Measurements from ENCODE around the gene PRR5L. TPM values are rescaled to one million over a fixed set of nuclear protein-coding genes. Genes with fewer than 3 reads are reported as not detected.

Gene PRR5L
- total and polyA plus RNA-seq, 2 experiments from 2014 or later: 3.1 to 7.5 TPM

- peak overlapping the region; percentile 64 for H3K27ac ChIP-seq
- peaks cover 7% of the 10 kb centered on the region for H3K4me1 ChIP-seq (ENCODE audit: insufficient read depth)
- DNase-seq (ENCODE audit: low spot score): no peak
- H4K20me1 ChIP-seq (ENCODE audit: insufficient read depth, poor library complexity, severe bottlenecking): no peaks in the 10 kb centered on the region
- no peaks in the 10 kb centered on the region for H3K36me3 ChIP-seq (replicated peaks; ENCODE audit: insufficient read depth, low read depth)
- H3K4me3 ChIP-seq: no peak overlapping the region
- 87% methylated on average over 11 of the region's 11 CpGs for WGBS (ENCODE audit: low lambda C conversion rate, missing lambda C conversion rate)
- H3K79me2 ChIP-seq: no peaks in the 10 kb centered on the region
- H3K27me3 ChIP-seq: no peaks in the 10 kb centered on the region
- H3K4me2 ChIP-seq: no peak overlapping the region
- H2AFZ ChIP-seq: no peak overlapping the region
- TF ChIP-seq CTCF (IDR thresholded peaks at IDR 0.05; ENCODE audit: poor library complexity) (no peak), EZH2phosphoT487 (IDR thresholded peaks at IDR 0.05; ENCODE audit: low read depth, severe bottlenecking, unreplicated experiment) (no peak), EZH2 (IDR thresholded peaks at IDR 0.05; ENCODE audit: borderline replicate concordance) (no peak)
- H3K9me3 ChIP-seq (ENCODE audit: low read depth): no peaks in the 10 kb centered on the region
- no peaks in the 10 kb centered on the region for H3K9me2 ChIP-seq (replicated peaks; ENCODE audit: insufficient read depth)
Observed at GRCh38 chr11:36402568-36403170, 106.6 kb downstream of the PRR5L start.

- Histone ChIP-seq H3K27ac (peak overlapping the region; percentile 64), H3K4me3 (no peak overlapping the region), H3K9me3 (ENCODE audit: low read depth) (no peaks in the 10 kb centered on the region), H3K4me2 (peak overlapping the region; percentile 30), H3K9me2 (replicated peaks; ENCODE audit: insufficient read depth) (no peaks in the 10 kb centered on the region), H2AFZ (no peak overlapping the region), H3K36me3 (replicated peaks; ENCODE audit: insufficient read depth, low read depth) (no peaks in the 10 kb centered on the region), H3K27me3 (no peaks in the 10 kb centered on the region), H3K79me2 (no peaks in the 10 kb centered on the region), H3K4me1 (ENCODE audit: insufficient read depth) (peaks cover 7% of the 10 kb centered on the region), H4K20me1 (ENCODE audit: insufficient read depth, poor library complexity, severe bottlenecking) (no peaks in the 10 kb centered on the region)
- peak; percentile 58 for DNase-seq (ENCODE audit: low spot score)
- 52% methylated on average over 1 of the region's 1 CpG for WGBS (ENCODE audit: low lambda C conversion rate, missing lambda C conversion rate)
- TF ChIP-seq CTCF (IDR thresholded peaks at IDR 0.05; ENCODE audit: poor library complexity) (no peak), EZH2 (IDR thresholded peaks at IDR 0.05; ENCODE audit: borderline replicate concordance) (no peak), EZH2phosphoT487 (IDR thresholded peaks at IDR 0.05; ENCODE audit: low read depth, severe bottlenecking, unreplicated experiment) (no peak)
Observed at GRCh38 chr11:36403661-36404060, 107.6 kb downstream of the PRR5L start.

DNA sequence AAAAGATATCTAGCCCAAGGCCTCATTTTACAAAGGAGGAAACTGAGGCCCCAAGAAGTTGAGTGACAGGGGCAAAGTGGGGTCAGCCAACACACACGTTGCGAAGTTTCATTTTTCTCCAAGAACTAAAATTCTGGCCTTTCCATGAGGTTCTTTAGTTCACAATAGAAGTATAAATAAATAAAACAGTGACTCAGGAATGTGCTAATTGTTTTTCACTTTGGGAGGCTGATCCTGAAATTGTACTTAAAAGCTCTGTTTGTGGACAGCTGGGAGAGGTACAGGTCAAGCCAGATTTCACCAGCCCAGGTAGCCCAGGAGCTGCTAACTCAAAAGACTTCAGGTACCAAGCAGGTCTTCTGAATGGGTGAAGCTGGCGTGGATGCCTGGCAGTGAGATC is 108.7 kb downstream of the PRR5L start:
- Histone ChIP-seq H3K27me3 (no peaks in the 10 kb centered on the region), H3K36me3 (replicated peaks; ENCODE audit: insufficient read depth, low read depth) (no peaks in the 10 kb centered on the region), H3K9me3 (ENCODE audit: low read depth) (no peaks in the 10 kb centered on the region), H3K4me1 (ENCODE audit: insufficient read depth) (peaks cover 7% of the 10 kb centered on the region), H3K79me2 (no peaks in the 10 kb centered on the region), H3K27ac (no peak overlapping the region), H2AFZ (no peak overlapping the region), H3K9me2 (replicated peaks; ENCODE audit: insufficient read depth) (no peaks in the 10 kb centered on the region), H3K4me3 (no peak overlapping the region), H3K4me2 (no peak overlapping the region), H4K20me1 (ENCODE audit: insufficient read depth, poor library complexity, severe bottlenecking) (no peaks in the 10 kb centered on the region)
- DNase-seq (ENCODE audit: low spot score): no peak
- TF ChIP-seq EZH2 (IDR thresholded peaks at IDR 0.05; ENCODE audit: borderline replicate concordance): no peak
- WGBS (ENCODE audit: low lambda C conversion rate, missing lambda C conversion rate): 77% methylated on average over 3 of the region's 3 CpGs

GRCh38 chr11:36405585-36406367 is 109.7 kb downstream of the PRR5L start:
- Histone ChIP-seq H3K27me3 (no peaks in the 10 kb centered on the region), H3K4me3 (no peak overlapping the region), H3K36me3 (replicated peaks; ENCODE audit: insufficient read depth, low read depth) (no peaks in the 10 kb centered on the region), H3K4me1 (ENCODE audit: insufficient read depth) (peaks cover 7% of the 10 kb centered on the region), H2AFZ (no peak overlapping the region), H3K4me2 (no peak overlapping the region), H3K27ac (no peak overlapping the region), H3K79me2 (no peaks in the 10 kb centered on the region), H3K9me3 (ENCODE audit: low read depth) (no peaks in the 10 kb centered on the region), H3K9me2 (replicated peaks; ENCODE audit: insufficient read depth) (no peaks in the 10 kb centered on the region), H4K20me1 (ENCODE audit: insufficient read depth, poor library complexity, severe bottlenecking) (no peaks in the 10 kb centered on the region)
- 82% methylated on average over 5 of the region's 5 CpGs for WGBS (ENCODE audit: low lambda C conversion rate, missing lambda C conversion rate)
- DNase-seq (ENCODE audit: low spot score): no peak
- TF ChIP-seq EZH2phosphoT487 (IDR thresholded peaks at IDR 0.05; ENCODE audit: low read depth, severe bottlenecking, unreplicated experiment): no peak
- TF ChIP-seq EZH2 (IDR thresholded peaks at IDR 0.05; ENCODE audit: borderline replicate concordance): no peak
- no peak for TF ChIP-seq CTCF (IDR thresholded peaks at IDR 0.05; ENCODE audit: poor library complexity)
